ENCODE measurements around the gene GLB1L2.

Gene GLB1L2

GRCh38 chr11:134330611-134331353, 1.0 kb upstream of the GLB1L2 start:
- H3K27ac ChIP-seq (ENCODE audit: low read length), result no peak overlapping the region
- peaks cover 56% of the 10 kb centered on the region for H3K27me3 ChIP-seq (ENCODE audit: insufficient read depth, low read length)
- no peaks in the 10 kb centered on the region for H3K9me3 ChIP-seq (ENCODE audit: insufficient read depth, low read depth, low read length)
- peak overlapping the region; percentile 64 for H3K4me3 ChIP-seq (ENCODE audit: low read length)
- no peak overlapping the region for H3K9ac ChIP-seq (ENCODE audit: low read depth, low read length)
- H3K4me1 ChIP-seq (ENCODE audit: insufficient read depth, low read length), result peaks cover 8% of the 10 kb centered on the region
- H3K36me3 ChIP-seq (ENCODE audit: insufficient read depth, low read depth, low read length), result no peaks in the 10 kb centered on the region

GRCh38 chr11:134332189-134332631, 422 bp downstream of the GLB1L2 start:
- Histone ChIP-seq H3K27me3 (ENCODE audit: insufficient read depth, low read length) (peaks cover 56% of the 10 kb centered on the region), H3K9me3 (ENCODE audit: insufficient read depth, low read depth, low read length) (no peaks in the 10 kb centered on the region), H3K9ac (ENCODE audit: low read depth, low read length) (no peak overlapping the region), H3K27ac (ENCODE audit: low read length) (no peak overlapping the region), H3K4me1 (ENCODE audit: insufficient read depth, low read length) (peaks cover 8% of the 10 kb centered on the region), H3K36me3 (ENCODE audit: insufficient read depth, low read depth, low read length) (no peaks in the 10 kb centered on the region), H3K4me3 (ENCODE audit: low read length) (peak overlapping the region; percentile 78)

- Histone ChIP-seq H3K36me3 (ENCODE audit: insufficient read depth, low read depth, low read length) (no peaks in the 10 kb centered on the region), H3K27me3 (ENCODE audit: insufficient read depth, low read length) (peaks cover 56% of the 10 kb centered on the region), H3K27ac (ENCODE audit: low read length) (no peak overlapping the region), H3K9ac (ENCODE audit: low read depth, low read length) (no peak overlapping the region), H3K4me1 (ENCODE audit: insufficient read depth, low read length) (peaks cover 8% of the 10 kb centered on the region), H3K4me3 (ENCODE audit: low read length) (peak overlapping the region; percentile 78), H3K9me3 (ENCODE audit: insufficient read depth, low read depth, low read length) (no peaks in the 10 kb centered on the region)
These were observed 994 bp downstream of the GLB1L2 start for GRCh38 chr11:134332782-134333181.

GRCh38 chr11:134333312-134333711, 1.5 kb downstream of the GLB1L2 start:
- H3K27ac ChIP-seq (ENCODE audit: low read length), result no peak overlapping the region
- H3K4me1 ChIP-seq (ENCODE audit: insufficient read depth, low read length), result peaks cover 8% of the 10 kb centered on the region
- H3K36me3 ChIP-seq (ENCODE audit: insufficient read depth, low read depth, low read length), result no peaks in the 10 kb centered on the region
- H3K9me3 ChIP-seq (ENCODE audit: insufficient read depth, low read depth, low read length), result no peaks in the 10 kb centered on the region
- H3K27me3 ChIP-seq (ENCODE audit: insufficient read depth, low read length), result peaks cover 56% of the 10 kb centered on the region
- no peak overlapping the region for H3K4me3 ChIP-seq (ENCODE audit: low read length)
- no peak overlapping the region for H3K9ac ChIP-seq (ENCODE audit: low read depth, low read length)

- Histone ChIP-seq H3K4me1 (ENCODE audit: insufficient read depth, low read length) (peaks cover 8% of the 10 kb centered on the region), H3K4me3 (ENCODE audit: low read length) (no peak overlapping the region), H3K9ac (ENCODE audit: low read depth, low read length) (no peak overlapping the region), H3K27me3 (ENCODE audit: insufficient read depth, low read length) (peaks cover 56% of the 10 kb centered on the region), H3K27ac (ENCODE audit: low read length) (no peak overlapping the region), H3K36me3 (ENCODE audit: insufficient read depth, low read depth, low read length) (no peaks in the 10 kb centered on the region), H3K9me3 (ENCODE audit: insufficient read depth, low read depth, low read length) (no peaks in the 10 kb centered on the region)
These were observed 2.2 kb downstream of the GLB1L2 start for GRCh38 chr11:134333946-134334345.

GRCh38 chr11:134334796-134335571, 3.2 kb downstream of the GLB1L2 start:
- no peaks in the 10 kb centered on the region for H3K9me3 ChIP-seq (ENCODE audit: insufficient read depth, low read depth, low read length)
- H3K9ac ChIP-seq (ENCODE audit: low read depth, low read length), result no peak overlapping the region
- H3K27me3 ChIP-seq (ENCODE audit: insufficient read depth, low read length), result peaks cover 52% of the 10 kb centered on the region
- H3K36me3 ChIP-seq (ENCODE audit: insufficient read depth, low read depth, low read length), result no peaks in the 10 kb centered on the region
- no peak overlapping the region for H3K27ac ChIP-seq (ENCODE audit: low read length)
- no peak overlapping the region for H3K4me3 ChIP-seq (ENCODE audit: low read length)
- peaks cover 8% of the 10 kb centered on the region for H3K4me1 ChIP-seq (ENCODE audit: insufficient read depth, low read length)

GRCh38 chr11:134337051-134337450, 5.3 kb downstream of the GLB1L2 start:
- Histone ChIP-seq H3K9ac (ENCODE audit: low read depth, low read length) (no peak overlapping the region), H3K4me1 (ENCODE audit: insufficient read depth, low read length) (peaks cover 3% of the 10 kb centered on the region; the same call in 1 of the 2 replicates), H3K9me3 (ENCODE audit: insufficient read depth, low read depth, low read length) (no peaks in the 10 kb centered on the region), H3K36me3 (ENCODE audit: insufficient read depth, low read depth, low read length) (no peaks in the 10 kb centered on the region), H3K4me3 (ENCODE audit: low read length) (no peak overlapping the region), H3K27ac (ENCODE audit: low read length) (no peak overlapping the region), H3K27me3 (ENCODE audit: insufficient read depth, low read length) (peaks cover 35% of the 10 kb centered on the region)

- no peaks in the 10 kb centered on the region for H3K9me3 ChIP-seq (ENCODE audit: insufficient read depth, low read depth, low read length)
- no peak overlapping the region for H3K9ac ChIP-seq (ENCODE audit: low read depth, low read length)
- no peaks in the 10 kb centered on the region for H3K4me1 ChIP-seq (ENCODE audit: insufficient read depth, low read length)
- no peaks in the 10 kb centered on the region for H3K36me3 ChIP-seq (ENCODE audit: insufficient read depth, low read depth, low read length)
- no peak overlapping the region for H3K27ac ChIP-seq (ENCODE audit: low read length)
- no peak overlapping the region for H3K4me3 ChIP-seq (ENCODE audit: low read length)
- H3K27me3 ChIP-seq (ENCODE audit: insufficient read depth, low read length), result peaks cover 25% of the 10 kb centered on the region
These were observed 6.3 kb downstream of the GLB1L2 start for GRCh38 chr11:134338068-134338467.

- no peaks in the 10 kb centered on the region for H3K9me3 ChIP-seq (ENCODE audit: insufficient read depth, low read depth, low read length)
- no peaks in the 10 kb centered on the region for H3K4me1 ChIP-seq (ENCODE audit: insufficient read depth, low read length)
- no peak overlapping the region for H3K4me3 ChIP-seq (ENCODE audit: low read length)
- H3K36me3 ChIP-seq (ENCODE audit: insufficient read depth, low read depth, low read length), result no peaks in the 10 kb centered on the region
- no peak overlapping the region for H3K27ac ChIP-seq (ENCODE audit: low read length)
- peaks cover 23% of the 10 kb centered on the region for H3K27me3 ChIP-seq (ENCODE audit: insufficient read depth, low read length)
- H3K9ac ChIP-seq (ENCODE audit: low read depth, low read length), result no peak overlapping the region
These were observed 6.9 kb downstream of the GLB1L2 start for GRCh38 chr11:134338654-134339053.

- Histone ChIP-seq H3K4me1 (ENCODE audit: insufficient read depth, low read length) (no peaks in the 10 kb centered on the region), H3K27me3 (ENCODE audit: insufficient read depth, low read length) (peaks cover 14% of the 10 kb centered on the region; the same call in 1 of the 2 replicates), H3K27ac (ENCODE audit: low read length) (no peak overlapping the region), H3K36me3 (ENCODE audit: insufficient read depth, low read depth, low read length) (no peaks in the 10 kb centered on the region), H3K4me3 (ENCODE audit: low read length) (no peak overlapping the region), H3K9me3 (ENCODE audit: insufficient read depth, low read depth, low read length) (no peaks in the 10 kb centered on the region), H3K9ac (ENCODE audit: low read depth, low read length) (no peak overlapping the region)
These were observed 8.0 kb downstream of the GLB1L2 start for GRCh38 chr11:134339756-134340155.

- H3K9ac ChIP-seq (ENCODE audit: low read depth, low read length), result no peak overlapping the region
- no peak overlapping the region for H3K27ac ChIP-seq (ENCODE audit: low read length)
- H3K4me3 ChIP-seq (ENCODE audit: low read length), result no peak overlapping the region
- H3K4me1 ChIP-seq (ENCODE audit: insufficient read depth, low read length), result no peaks in the 10 kb centered on the region
- H3K9me3 ChIP-seq (ENCODE audit: insufficient read depth, low read depth, low read length), result no peaks in the 10 kb centered on the region
- 0 out of 2 replicates have a peak, but pooled peaks cover 7% of the 10 kb centered on the region for H3K27me3 ChIP-seq (ENCODE audit: insufficient read depth, low read length)
- H3K36me3 ChIP-seq (ENCODE audit: insufficient read depth, low read depth, low read length), result no peaks in the 10 kb centered on the region
These were observed 8.7 kb downstream of the GLB1L2 start for GRCh38 chr11:134340354-134340964.
